Brain pericyte (primary cell): ENCODE data around the gene TSPAN33.
"Not testable (repeated sequence)": the region's sequence is repeated elsewhere in the genome, so short reads cannot be mapped to it uniquely, and the experiment has no call there.

Source experiments
- DNase-seq: peaks from one replicate; pipeline ENCODE4 v3.0.0-alpha.2; 2012; ENCODE audit warnings: low read depth, low spot score

Gene TSPAN33

GRCh38 chr7:129144095-129144833 lies at the start of gene TSPAN33:
TSPAN33 (plus strand) TSS chr7:129144707; CDS start chr7:129144981, 274 bp downstream.
- no peak for DNase-seq

GRCh38 chr7:129095258-129095657 lies 49.2 kb upstream of the TSPAN33 start:
- no peak for DNase-seq

GRCh38 chr7:129098409-129099084 lies 46.0 kb upstream of the TSPAN33 start:
- no peak for DNase-seq

GRCh38 chr7:129100827-129101166 lies 43.7 kb upstream of the TSPAN33 start:
- no peak for DNase-seq

GRCh38 chr7:129101746-129102145 lies 42.8 kb upstream of the TSPAN33 start:
- DNase-seq, result no peak

- no peak for DNase-seq
Measured at GRCh38 chr7:129103561-129104324, 40.8 kb upstream of the TSPAN33 start.

GRCh38 chr7:129108581-129108980 lies 35.9 kb upstream of the TSPAN33 start:
- no peak for DNase-seq

- DNase-seq, result no peak
Measured at GRCh38 chr7:129110258-129110981, 34.1 kb upstream of the TSPAN33 start.

- DNase-seq, result no peak
Measured at GRCh38 chr7:129110982-129111376, 33.5 kb upstream of the TSPAN33 start.

GRCh38 chr7:129115676-129116075 lies 28.8 kb upstream of the TSPAN33 start:
- no peak for DNase-seq

- no peak for DNase-seq
Measured at GRCh38 chr7:129118182-129118581, 26.3 kb upstream of the TSPAN33 start.

- no peak for DNase-seq
Measured at GRCh38 chr7:129118976-129119375, 25.5 kb upstream of the TSPAN33 start.

- not testable (repeated sequence) for DNase-seq
Measured at GRCh38 chr7:129121501-129122077, 22.9 kb upstream of the TSPAN33 start.

- no peak for DNase-seq
Measured at GRCh38 chr7:129122078-129122750, 22.3 kb upstream of the TSPAN33 start.

- no peak for DNase-seq
Measured at GRCh38 chr7:129122751-129123509, 21.6 kb upstream of the TSPAN33 start.

GRCh38 chr7:129123510-129123857 lies 21.0 kb upstream of the TSPAN33 start:
- no peak for DNase-seq

GRCh38 chr7:129126314-129126713 lies 18.2 kb upstream of the TSPAN33 start:
- no peak for DNase-seq

- DNase-seq, result no peak
Measured at GRCh38 chr7:129127154-129127553, 17.4 kb upstream of the TSPAN33 start.

- no peak for DNase-seq
Measured at GRCh38 chr7:129127601-129128000, 16.9 kb upstream of the TSPAN33 start.

- no peak for DNase-seq
Measured at GRCh38 chr7:129134356-129134987, 10.0 kb upstream of the TSPAN33 start.
